Kidney epithelial cell (primary cell): ENCODE data around the gene FBXO34. TPM values are rescaled to one million over a fixed set of nuclear protein-coding genes. Genes with fewer than 3 reads are reported as not detected.

Source experiments
- DNase-seq: peaks from one replicate; pipeline ENCODE4 v3.0.0-alpha.2; 2010; ENCODE audit warnings: low read depth
- H3K27me3 ChIP-seq: 2 replicates; pipeline ENCODE4 v1.6.0; 2011; ENCODE audit warnings: low read length; ENCODE audit not compliant: control insufficient read depth, insufficient read depth
- H3K36me3 ChIP-seq: 2 replicates; pipeline ENCODE4 v1.5.1; 2011; ENCODE audit warnings: low read length; ENCODE audit not compliant: control insufficient read depth, insufficient read depth
- H3K4me3 ChIP-seq: 2 replicates; pipeline ENCODE4 v1.5.1; 2011; ENCODE audit warnings: low read depth, mild to moderate bottlenecking, control low read depth, low read length
- total RNA-seq: library from RNA; depleted of rRNA; stranded (reverse); fragments of >200 nt; gene quantifications from 2 replicates; pipeline ENCODE4 v1.2.3, GENCODE V29; 2015
- TF ChIP-seq, protein P1 (sequence below): IDR thresholded peaks from 2 replicates; pipeline ENCODE4 v1.5.1; 2011; ENCODE audit warnings: mild to moderate bottlenecking, moderate library complexity, low read length, control low read depth, inconsistent platforms; ENCODE audit not compliant: insufficient read depth, poor library complexity, severe bottlenecking

The FBXO34 gene
- total RNA-seq, 1 donor from 2014 or later = 18.4 TPM

DNA sequence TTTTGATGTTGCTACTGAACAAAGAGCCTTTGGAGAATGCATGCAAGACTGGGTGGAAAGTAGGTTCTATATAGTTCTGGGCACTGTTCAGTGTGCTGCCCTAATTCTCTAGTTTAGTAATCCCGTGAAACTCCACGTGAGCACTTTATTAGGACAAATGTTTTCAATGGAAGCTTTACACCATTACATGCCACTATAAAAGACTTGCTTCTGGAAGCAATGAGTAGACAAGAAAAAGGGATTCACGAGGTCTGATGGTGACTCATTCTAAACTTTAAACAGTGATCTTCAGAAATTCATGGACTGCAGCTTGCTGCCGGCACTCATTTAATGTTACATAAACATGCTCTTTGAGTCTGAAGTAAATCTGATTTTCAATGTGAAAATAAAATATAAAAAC lies 118.1 kb downstream of the FBXO34 start:
- no peak for DNase-seq
- no peaks in the 10 kb centered on the region for H3K27me3 ChIP-seq
- no peaks in the 10 kb centered on the region for H3K36me3 ChIP-seq
- TF ChIP-seq, protein P1, sequence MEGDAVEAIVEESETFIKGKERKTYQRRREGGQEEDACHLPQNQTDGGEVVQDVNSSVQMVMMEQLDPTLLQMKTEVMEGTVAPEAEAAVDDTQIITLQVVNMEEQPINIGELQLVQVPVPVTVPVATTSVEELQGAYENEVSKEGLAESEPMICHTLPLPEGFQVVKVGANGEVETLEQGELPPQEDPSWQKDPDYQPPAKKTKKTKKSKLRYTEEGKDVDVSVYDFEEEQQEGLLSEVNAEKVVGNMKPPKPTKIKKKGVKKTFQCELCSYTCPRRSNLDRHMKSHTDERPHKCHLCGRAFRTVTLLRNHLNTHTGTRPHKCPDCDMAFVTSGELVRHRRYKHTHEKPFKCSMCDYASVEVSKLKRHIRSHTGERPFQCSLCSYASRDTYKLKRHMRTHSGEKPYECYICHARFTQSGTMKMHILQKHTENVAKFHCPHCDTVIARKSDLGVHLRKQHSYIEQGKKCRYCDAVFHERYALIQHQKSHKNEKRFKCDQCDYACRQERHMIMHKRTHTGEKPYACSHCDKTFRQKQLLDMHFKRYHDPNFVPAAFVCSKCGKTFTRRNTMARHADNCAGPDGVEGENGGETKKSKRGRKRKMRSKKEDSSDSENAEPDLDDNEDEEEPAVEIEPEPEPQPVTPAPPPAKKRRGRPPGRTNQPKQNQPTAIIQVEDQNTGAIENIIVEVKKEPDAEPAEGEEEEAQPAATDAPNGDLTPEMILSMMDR = no peak
- no peak overlapping the region for H3K4me3 ChIP-seq

DNA sequence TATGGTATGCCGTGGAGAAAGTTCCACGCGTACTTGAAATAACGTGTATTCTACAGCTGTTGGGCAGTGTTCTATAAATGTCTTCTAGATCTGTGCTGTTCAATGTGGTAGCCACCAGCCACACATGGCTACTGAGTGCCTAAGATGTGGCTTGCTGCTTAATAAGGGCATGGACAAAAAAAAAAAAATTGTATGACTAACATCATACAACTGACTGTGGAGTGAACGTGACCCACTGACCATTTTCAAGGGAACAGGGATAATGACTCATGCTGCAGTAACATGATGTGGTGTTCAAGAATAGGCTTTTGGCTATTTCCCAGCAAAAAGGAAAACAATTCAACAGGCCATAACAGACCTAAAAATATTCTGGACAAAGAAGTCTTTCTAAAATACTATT lies 127.5 kb downstream of the FBXO34 start:
- Histone ChIP-seq H3K27me3 (no peaks in the 10 kb centered on the region), H3K4me3 (no peak overlapping the region), H3K36me3 (no peaks in the 10 kb centered on the region)
- peak; percentile 94 for DNase-seq
- TF ChIP-seq, protein P1 = no peak

DNA sequence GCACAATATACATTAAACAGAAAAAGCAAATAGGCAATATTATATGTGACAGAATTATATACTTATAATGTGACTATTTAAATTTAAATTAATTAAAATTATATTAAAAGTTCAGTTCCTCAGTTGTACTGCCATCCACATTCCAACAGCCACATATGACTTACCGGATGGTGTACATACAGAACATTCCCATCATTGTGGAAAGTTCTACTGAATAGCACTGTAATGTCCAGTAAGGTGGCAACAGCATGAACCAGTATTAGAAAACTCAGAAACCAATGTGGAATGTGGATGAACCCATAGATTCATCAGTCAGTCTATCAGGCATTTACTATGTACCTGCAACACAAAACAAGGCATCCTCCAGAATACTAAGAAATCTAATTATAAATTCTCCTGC lies 128.0 kb downstream of the FBXO34 start:
- Histone ChIP-seq H3K4me3 (no peak overlapping the region), H3K36me3 (no peaks in the 10 kb centered on the region), H3K27me3 (no peaks in the 10 kb centered on the region)
- DNase-seq = no peak
- TF ChIP-seq, protein P1 = no peak

DNA sequence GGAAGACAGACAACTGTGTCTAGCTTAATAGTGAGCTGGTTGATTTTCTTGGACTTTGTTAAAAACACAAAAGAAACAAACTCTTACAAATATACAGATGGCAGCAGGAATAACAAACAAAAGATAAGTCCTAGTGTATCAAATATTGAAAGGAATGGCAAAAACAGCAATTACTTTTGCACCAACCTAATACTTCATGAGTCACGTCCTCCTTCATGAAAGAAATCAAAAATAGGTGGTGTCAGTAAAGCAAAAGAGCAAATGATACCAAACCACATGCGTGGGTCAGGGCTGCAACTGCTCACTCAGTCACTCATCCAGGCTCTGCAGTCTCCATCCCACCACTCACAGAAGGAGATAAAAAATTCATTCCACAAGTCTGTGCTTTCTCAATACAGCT lies 128.6 kb downstream of the FBXO34 start:
- H3K27me3 ChIP-seq = no peaks in the 10 kb centered on the region
- DNase-seq = no peak
- TF ChIP-seq, protein P1 = no peak
- H3K4me3 ChIP-seq = no peak overlapping the region
- H3K36me3 ChIP-seq = no peaks in the 10 kb centered on the region

DNA sequence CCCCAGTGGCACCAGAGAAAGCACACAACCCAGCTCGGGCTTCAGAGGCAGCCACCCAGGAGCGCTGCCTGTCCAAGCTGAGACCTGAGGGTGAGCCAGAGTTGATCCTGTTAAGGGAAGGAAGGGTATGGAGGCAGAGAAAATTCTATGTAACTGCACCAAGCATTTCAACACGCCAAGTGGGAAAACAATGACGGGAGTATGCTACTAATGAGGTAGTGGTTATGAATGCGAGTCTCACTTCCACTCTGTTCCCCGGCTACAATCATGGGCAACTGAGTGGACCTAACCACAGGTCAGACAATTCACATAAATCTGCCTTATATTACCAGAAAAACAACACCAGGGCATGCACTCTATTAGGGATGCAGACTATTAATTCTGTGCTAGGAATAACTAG lies 130.5 kb downstream of the FBXO34 start:
- TF ChIP-seq, protein P1 = no peak
- DNase-seq = no peak
- no peaks in the 10 kb centered on the region for H3K27me3 ChIP-seq
- no peak overlapping the region for H3K4me3 ChIP-seq
- H3K36me3 ChIP-seq = no peaks in the 10 kb centered on the region

Other genes starting within 250 kb of the FBXO34 start
- 7.6 and 8.0 TPM in 2 replicates for gene WDHD1, start 244.3 kb upstream of the FBXO34 start, total RNA-seq
- gene SOCS4, start 244.2 kb upstream of the FBXO34 start, total RNA-seq = 18.6 and 18.7 TPM in 2 replicates
- gene MAPK1IP1L, start 219.8 kb upstream of the FBXO34 start, total RNA-seq = 114 and 147 TPM in 2 replicates
- gene LGALS3, start 142.2 kb upstream of the FBXO34 start, total RNA-seq = 114 and 126 TPM in 2 replicates
- gene DLGAP5, start 79.8 kb upstream of the FBXO34 start, total RNA-seq = 4.4 and 5.3 TPM in 2 replicates
- gene ATG14, start 140.4 kb downstream of the FBXO34 start, total RNA-seq = 12.1 and 12.5 TPM in 2 replicates
- gene TBPL2, start 169.2 kb downstream of the FBXO34 start, total RNA-seq = not detected in 2 replicates